HG03565 (cell line): ENCODE measurements around the gene FRAS1.
"Not testable (repeated sequence)": the region's sequence is repeated elsewhere in the genome, so short reads cannot be mapped to it uniquely, and the experiment has no call there.

Experiments used
- ATAC-seq: cut with Tn5 transposase; IDR thresholded peaks from one replicate; pipeline ENCODE4 v1.9.1; 2021; ENCODE audit warnings: mild to moderate bottlenecking, moderate library complexity; ENCODE audit not compliant: unreplicated experiment

FRAS1 gene

DNA sequence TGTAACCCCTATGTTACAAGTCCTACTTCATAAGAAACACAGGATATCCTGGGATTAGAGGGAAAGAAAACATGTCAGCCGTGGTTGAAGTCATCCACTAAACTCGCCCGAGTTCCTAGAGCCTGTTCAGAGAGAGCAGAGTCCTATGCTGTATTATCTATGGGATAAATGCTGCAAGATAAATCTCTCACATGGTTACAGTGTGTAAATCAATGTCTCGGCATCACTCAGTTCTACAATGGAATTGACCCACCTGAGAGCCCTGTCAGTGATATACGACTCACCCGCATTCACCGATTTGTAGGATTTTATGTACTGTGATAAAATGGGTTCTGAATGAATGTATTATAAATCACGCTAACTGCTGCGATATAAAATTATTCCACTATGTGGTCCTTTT is 366.7 kb downstream of the FRAS1 start:
- no peak for ATAC-seq

DNA sequence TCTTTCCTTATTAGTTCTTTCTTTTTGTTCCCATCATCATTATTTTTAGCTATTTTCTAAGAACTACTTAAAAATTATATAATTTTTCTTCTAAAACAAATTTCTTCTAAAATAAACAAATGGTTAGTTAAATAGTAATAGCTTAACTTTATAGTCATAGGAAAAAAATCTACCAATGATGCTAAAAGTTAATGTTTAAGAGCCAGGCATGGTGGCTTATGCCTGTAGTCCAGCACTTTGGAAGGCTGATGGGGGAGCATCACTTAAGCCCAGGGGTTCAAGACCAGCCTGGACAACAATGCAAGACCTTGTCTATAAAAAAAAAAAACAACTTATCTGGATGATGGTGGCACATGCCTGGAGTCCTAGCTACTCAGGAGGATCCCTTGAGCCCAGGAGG is 367.3 kb downstream of the FRAS1 start:
- no peak for ATAC-seq

DNA sequence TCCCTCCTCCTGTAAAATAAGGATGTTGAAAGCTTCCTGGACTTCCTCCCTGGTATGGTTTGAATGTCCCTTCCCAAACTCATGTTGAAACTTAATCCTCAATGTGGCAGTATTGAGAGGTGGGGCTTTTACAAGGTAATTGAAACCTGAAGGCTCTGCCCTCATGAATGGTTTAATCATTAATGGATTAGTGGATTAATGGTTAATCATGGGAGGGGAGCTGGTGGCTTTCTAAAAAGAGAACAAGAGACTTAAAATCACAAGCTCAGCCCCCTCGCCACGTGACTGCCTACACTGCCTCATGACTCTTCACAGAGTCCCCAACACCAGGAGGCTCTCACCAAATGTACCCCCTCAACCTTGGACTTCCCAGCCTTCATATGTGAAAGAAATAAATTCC is 369.8 kb downstream of the FRAS1 start:
- no peak for ATAC-seq

DNA sequence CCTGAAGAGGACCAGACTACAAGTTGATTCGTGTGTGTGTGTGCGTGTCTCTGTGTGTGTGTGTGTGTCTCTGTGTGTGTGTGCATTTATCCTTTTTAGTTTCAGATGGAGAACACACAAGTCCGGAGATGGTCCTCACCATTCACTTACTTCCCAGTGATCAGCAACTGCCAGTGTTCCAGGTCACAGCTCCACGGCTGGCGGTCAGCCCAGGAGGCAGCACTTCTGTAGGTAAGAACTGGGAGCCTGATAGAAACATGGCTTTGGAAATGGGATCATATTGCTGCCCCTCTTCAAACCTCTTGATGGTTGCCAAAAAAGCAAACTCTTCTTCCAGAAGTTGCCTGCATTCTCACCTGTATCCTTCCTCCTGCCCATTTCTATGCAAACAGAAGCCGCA is 371.9 kb downstream of the FRAS1 start:
- ATAC-seq = no peak

DNA sequence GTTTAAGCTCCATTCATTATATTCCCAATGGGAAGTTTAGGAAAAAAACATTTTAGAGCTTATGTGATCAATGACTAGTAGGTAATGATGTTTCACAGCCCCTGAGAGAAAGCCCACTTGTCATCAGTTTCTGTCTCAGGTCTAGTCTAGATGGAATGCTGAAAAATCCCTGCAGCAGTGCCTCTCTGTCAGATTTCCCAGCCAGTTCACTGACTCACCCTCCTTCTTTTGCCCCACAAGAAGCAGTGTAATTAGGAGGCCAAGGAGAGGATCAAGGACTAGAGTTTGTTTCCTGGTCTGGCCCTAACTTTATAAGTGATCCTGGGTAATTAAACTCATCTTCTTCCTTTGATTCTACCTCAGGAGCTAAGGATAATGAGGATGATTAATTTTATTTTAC is 375.8 kb downstream of the FRAS1 start:
- no peak for ATAC-seq

DNA sequence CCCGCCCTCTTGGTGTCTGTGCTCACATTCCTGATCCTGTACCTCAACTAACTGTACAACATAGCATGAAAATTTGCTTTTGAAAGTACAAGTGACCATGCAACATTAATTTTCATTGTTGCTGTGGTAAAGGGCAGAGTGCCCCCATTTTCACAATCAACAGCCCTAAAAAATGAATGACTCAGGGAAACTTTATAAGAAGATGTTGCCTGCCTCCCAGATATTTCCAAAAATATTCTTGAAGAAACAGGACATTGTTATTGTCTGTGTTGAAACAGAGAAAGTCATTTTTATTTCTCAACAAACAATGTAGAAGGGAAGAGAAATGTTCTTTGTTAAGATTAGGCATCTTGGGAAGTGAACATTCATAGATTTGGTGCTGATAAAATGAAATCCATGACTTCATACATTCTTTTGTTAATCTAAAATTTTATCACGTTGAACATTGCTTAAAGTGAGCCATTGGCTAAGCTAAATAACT is 380.5 kb downstream of the FRAS1 start:
- no peak for ATAC-seq

DNA sequence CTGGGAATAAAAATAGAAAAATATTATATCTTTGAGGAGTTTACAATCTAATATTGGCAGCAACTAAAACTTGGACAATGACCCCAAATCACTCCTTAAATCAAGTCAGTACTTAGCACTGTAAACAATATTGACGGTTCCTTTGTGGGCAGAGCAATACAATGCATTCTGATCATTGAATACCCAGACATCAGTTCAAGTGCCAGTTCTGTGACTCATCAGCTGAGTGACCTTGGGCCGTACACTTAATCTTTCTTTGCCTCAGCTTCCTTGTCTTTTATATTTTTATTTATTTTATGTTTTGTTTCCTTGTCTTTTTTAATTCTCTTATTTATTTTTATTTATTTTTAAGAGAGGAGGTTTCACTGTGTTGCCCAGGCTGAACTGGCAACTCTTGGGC is 382.2 kb downstream of the FRAS1 start:
- ATAC-seq = no peak

DNA sequence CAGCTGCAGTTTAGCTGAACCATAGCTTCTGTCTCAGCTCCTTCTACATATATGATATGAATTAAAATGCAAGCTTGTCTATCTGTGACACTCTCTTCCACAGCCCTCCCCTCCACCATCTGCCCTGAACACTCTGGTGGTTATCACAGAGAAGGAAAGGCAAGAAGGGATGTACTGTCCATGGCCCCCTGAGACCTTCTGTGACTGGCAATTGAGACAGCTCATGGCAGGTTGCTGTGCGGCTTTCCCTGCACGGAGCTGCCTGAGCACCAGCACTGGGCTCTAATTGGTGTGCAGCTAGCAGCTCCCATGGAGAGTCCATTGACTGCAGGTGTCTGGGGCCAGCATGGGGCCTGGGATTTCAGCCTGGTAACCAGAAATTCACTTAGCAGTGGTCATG is 384.6 kb downstream of the FRAS1 start:
- ATAC-seq = no peak

DNA sequence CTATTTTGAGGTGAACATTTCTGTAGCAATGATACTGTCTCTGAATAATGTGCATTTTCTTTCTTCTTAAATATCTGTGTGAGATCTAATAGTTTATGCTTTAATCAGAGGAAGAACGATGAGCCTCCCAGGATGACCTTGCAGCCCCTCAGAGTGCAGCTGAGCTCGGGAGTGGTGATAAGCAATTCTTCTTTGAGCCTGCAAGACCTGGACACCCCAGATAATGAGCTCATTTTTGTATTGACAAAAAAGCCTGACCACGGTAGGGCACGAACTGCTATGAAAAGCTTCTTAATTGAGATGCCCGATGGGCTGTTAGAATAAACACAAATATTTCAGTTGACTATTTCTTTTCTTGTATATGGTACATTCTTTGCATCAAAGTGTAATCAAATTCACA is 389.5 kb downstream of the FRAS1 start:
- no peak for ATAC-seq

DNA sequence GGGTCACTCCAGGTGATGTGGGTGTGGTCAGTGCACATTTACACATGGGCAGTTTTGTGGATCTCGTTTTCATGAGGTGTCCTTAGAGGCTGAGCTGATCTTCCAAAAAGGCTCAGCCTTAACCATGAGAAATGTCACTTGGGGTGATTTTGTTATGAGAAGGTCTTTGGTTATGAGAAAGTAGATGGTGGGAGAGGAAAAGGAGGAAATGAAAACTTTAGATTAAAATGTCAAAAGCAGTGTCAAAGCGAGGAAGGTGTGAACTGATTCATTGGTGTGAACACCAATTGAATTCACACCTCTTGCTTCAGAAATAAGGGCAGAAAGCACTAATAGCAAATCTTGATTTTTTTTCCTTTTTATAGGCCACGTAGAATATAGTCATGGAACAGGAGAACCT is 394.3 kb downstream of the FRAS1 start:
- no peak for ATAC-seq

DNA sequence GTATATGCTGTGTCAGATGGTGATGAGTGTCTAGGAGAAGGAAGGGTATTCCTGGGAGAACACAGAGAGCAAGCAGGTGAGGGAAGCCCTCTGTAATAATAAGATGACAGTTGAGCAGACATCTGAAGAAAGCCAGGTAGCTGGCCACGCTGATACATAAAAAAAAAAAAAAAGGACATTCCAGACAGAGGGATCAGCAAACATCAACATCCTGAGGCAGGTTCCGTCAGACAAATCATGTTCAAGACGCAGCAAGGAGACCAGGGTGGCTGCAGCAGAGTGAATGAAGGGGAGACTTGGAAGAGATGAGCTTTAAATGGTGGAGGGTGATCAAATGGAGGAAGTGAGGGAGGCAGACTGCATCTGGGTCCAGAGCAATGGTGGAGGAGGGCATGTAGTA is 396.9 kb downstream of the FRAS1 start:
- ATAC-seq = no peak

DNA sequence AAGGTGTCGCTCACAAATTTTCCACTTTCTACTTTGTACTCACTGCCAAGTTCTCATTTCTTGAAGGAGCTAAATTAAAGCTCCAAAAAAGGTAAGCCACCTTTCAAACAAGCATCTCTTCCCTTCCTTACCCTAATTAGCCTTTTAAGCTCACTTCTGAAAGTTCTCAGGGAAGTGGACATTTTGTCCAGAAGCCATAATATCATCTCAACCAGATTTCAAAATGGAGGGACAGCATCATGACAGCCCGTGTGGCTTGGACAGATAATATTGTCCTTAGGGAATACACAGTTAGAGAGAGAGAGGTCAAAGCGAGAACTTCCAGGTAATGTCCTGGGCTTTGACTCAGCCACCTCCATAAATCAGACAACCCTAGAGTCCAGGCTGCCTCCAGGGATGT is 400.6 kb downstream of the FRAS1 start:
- ATAC-seq = no peak

DNA sequence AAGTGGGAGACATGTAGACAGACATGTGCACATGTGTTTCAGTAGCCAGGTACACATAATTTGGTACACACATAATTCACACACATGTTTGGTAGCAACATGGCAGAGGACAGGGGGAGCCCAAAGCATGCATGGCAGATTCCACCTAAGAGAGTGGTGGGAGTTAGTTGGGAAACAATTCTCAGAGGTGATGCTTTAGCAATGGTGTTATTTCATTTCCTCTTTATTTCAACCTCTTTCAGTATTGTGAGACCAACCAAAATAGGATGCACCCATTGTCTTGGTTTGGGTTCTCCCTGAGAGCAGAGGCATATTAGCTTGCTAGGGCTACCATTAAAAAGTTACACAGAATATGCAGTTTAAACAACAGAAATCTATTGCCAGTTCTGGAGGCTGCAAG is 402.2 kb downstream of the FRAS1 start:
- ATAC-seq = no peak

DNA sequence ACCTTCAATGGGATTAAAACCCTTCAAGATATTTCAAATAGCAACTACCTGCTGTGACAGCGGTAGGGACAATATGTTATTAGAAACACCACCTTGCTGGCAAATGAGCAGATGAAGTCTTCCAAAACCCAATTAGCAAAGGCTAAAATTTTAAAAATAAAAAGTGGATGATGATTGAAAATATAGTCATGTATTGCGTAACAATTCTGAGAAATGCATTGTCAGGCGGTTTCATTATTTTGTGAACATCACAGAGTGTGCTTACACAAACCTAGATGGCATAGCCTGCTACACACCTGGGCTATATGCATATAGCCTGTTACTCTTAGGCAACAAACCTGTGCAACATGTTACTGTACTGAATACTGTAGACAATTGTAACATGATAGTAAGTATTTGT is 403.2 kb downstream of the FRAS1 start:
- no peak for ATAC-seq

DNA sequence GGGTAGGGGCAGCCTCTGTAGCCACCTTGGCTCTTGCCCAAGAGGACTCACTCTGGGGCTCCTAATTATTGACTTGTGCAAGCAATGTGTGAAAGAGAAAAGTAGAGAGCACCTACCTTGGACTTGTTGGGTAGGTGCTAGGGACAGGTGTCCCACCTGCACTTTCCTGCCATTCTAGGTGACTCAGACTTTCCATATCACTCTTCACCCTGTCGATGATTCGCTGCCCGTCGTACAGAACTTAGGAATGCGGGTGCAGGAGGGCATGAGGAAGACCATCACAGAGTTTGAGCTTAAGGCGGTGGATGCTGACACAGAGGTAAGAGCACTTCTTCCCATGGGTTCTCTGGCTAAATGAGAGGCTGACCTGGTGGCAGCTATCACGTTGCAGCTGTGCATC is 407.1 kb downstream of the FRAS1 start:
- ATAC-seq = no peak

DNA sequence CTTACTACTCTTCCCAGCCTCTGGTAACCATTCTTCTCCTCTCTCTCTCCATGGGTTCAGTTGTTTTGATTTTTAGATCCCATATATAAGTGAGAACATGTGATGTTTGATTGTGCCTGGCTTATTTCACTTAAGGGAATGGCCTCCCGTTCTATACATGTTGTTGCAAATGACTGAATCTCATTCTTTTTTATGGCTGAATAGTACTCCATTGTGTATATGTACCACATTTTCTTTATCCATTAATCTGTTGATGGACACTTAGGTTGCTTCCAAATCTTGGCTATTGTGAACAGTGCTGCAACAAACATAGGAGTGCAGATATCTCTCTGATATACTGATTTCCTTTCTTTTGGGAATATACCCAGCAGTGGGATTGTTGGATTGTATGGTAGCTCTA is 410.1 kb downstream of the FRAS1 start:
- not testable (repeated sequence) for ATAC-seq

DNA sequence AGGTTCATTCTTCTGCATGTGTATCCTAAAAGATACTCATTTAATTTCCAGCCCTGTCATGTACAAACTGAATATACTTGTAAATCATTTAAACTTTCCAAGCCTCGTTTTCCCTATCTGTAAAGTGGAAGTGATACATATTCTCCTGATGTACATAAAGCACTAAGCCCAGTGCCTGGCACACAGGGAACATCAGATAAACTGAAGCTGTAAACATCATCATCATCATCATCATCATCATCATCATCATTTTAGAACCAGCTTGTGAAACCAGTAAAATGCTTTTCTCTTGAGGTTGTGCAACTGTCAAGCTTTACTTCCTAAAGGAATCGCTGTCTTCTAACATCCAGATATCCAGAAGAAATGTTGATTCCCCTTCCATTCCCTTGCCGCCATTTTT is 411.1 kb downstream of the FRAS1 start:
- ATAC-seq = no peak

DNA sequence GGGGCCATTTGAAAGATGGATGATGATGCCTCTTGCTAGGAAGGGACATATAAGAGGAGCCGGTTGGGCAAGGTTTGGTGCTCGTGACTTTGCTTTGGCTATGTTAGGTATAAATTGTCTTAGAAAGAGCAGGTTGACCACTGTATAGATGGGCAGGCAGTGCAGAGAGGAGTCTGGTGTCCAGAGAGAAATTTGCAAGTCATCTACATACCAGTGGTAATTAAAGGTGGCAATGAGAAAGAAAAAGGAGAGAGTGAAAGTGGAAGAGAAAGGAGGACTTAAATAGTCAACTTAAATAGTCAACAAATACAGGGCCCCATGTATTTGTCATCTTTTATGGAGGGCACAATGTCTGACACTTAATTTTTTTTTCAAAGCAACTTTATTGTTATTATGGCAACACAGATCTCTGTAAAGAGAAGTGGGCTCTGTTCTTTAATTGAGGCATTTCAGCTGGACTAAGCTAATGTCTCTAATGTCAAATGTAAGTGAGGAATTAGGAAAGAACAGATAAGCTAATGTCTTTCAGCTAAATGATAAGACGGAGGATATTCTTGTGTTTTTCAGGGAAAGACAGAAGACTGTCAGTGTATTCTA is 419.1 kb downstream of the FRAS1 start:
- no peak for ATAC-seq

DNA sequence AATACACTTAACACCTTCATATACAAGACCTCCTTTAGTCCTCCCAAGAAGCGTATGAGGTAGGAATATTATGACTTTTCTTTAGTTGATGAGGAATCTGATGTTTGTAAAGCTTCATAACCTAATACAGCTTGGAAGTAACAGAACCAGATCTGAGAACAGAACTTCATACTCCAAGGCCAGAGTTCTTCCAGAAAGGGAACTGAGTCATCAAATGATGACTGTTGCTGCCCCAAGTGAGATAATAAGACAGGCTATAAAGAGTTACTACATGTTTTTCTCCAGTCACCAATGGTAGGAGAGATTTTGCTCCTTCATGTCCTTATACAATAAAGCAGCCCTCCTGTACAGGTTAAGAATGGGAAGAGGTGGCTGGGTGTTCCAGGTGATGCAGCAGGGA is 420.2 kb downstream of the FRAS1 start:
- no peak for ATAC-seq

DNA sequence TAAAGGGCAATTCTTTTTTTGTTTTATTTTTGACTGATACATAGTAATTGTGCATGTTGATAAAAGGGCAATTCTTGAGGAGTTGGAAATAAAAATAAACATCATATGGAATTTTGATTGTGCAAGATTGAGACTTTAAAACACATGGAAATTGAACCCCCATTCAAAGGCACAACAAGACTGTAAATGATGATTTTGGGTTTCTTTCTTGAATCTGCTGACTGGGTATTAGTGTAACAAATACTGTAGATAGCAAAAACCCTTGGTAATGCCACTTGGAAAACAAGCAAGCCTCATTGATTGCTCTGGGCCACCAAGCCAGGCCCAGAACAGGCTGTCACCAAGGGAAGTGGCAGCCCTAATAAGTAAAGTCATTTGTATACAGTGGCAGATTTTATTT is 421.4 kb downstream of the FRAS1 start:
- no peak for ATAC-seq

DNA sequence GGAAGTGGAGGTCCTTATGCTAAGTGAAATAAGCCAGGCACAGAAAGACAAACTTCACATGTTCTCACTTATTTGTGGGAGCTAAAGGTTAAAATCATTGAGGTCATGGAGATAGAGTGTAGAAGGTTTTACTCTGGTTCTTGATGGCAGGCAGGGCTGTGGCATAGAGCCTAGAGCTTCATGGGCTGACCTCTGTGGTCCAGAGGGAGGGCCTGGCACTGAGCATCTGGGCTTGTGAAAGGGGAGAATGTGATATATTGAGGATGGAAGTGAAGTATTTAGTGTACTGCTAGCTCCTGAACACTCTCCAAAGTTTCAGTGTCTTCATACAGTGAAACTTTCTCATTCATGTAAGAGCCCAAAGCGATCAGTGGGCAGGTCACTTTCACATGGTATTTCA is 423.2 kb downstream of the FRAS1 start:
- no peak for ATAC-seq

DNA sequence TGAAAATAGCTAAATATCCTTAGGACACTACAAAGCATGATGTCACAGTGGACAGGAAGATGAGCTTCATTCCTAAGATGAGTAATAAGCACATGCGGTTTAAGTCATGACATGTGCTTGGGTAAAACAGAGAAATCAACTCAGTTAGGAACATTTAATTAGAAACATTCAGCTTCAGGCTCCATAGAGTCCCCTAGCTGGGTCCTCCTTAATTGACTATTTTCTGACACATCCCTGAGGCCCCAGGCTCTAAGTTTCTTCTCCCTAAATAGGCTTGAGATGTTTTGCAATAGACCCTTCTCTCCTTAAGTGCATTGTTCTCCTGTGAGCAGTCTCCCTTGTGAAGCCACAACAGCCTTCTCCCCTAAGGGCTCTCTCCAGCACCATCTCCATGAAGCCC is 424.1 kb downstream of the FRAS1 start:
- ATAC-seq = no peak

DNA sequence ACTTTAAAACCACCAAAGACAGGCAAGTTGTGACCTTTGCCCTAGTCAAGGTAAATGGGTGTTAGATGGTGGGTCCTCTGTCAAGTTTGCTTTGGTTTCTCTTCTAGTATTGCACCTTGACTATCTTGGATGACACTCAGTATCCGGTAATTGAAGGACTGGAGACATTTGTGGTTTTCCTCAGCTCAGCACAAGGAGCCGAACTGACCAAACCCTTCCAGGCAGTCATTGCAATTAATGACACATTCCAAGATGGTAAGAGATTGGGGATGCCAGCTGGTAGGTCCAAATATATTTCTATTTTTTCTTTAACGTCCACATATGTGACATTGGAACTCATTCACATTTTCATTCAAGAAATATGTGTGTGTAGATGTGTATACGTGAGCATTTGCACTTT is 425.2 kb downstream of the FRAS1 start:
- ATAC-seq = no peak

DNA sequence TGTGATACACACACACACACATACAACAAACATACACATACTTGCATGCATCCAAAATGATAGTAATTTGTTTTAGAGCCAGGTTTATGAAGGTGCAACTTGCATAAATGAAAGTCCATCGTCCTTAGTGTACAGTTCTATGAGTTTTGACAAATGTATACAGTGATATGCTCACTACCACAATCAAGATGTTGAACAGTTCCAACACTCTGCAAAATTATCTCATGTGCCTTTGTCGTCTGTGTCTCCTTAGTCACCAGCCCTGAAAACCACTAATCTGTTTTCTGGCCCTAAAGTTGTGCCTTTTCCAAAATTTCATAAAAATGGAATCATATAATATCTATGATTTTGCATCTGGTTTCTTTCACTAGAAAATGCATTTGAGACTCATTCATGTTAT is 426.7 kb downstream of the FRAS1 start:
- no peak for ATAC-seq
